H4 (cell line): ENCODE data around the gene ALOXE3. TPM values are rescaled to one million over a fixed set of nuclear protein-coding genes. Genes with fewer than 3 reads are reported as not detected.
"Not testable (repeated sequence)": the region's sequence is repeated elsewhere in the genome, so short reads cannot be mapped to it uniquely, and the experiment has no call there.

Experiments used
- DNase-seq: peaks from one replicate; pipeline ENCODE4 v3.0.0-alpha.2; 2015; ENCODE audit warnings: low spot score
- total RNA-seq: library from RNA; depleted of rRNA; stranded (reverse); fragments of >200 nt; shearing (Covaris generic); gene quantifications from 2 replicates; pipeline ENCODE4 v1.2.3, GENCODE V29; 2014

ALOXE3 gene
- total RNA-seq, 1 experiment from 2014 or later, result not detected

DNA sequence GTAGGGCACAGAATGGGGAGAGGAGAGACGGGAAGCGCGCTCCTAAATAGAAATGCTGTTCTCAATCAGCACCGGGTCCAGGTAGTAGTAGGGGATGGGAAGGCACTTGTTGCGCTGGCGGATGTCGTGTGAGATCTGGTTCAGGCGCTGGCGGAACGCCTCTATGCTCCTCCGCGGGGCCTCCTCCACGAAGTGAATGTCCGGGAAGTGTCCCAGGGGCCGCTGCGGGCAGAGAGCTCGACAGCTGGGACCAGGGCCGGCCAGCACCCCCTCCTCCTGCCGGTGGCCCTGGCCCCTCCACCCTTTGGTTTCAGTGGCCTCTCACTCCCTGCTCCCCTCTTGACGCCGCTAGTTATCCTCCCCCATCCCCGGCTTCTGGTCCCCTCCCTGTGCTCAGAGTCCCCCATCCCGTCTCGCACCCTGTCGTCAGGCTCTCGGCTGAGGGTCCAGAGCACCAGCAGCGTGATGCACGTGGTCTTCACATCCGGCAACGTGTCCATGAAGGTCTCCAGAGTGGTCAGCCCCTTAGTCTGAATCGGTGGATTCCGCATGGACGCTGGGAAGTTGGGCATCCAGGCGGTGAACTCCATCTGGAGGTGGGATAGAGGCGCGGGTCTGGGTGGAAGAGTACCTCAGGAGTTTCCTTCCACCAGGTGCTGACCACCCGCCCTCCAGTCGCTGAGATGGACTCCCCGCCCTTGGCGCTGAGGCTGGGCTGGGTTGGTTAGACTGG lies 45.4 kb downstream of the ALOXE3 start:
- no peak for DNase-seq

DNA sequence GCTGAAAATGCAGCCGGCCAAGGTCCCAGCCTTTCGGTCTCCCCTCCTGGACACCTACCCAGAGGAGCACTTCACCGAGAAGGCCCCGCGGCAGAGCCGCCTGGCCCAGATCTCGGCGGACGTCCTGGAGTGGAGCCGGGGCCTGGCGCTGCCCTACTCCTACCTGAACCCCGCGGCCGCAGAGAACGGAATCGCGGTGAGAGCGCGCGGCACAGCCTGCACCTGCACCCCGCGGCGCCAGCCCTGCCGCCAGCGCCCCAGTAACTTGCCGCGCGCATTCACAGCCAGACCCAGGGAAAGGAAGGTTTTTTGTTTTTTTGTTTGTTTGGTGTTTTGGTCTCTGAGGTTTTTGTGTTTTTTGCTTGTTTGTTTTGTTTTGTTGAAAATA lies 46.0 kb downstream of the ALOXE3 start:
- DNase-seq, result no peak

DNA sequence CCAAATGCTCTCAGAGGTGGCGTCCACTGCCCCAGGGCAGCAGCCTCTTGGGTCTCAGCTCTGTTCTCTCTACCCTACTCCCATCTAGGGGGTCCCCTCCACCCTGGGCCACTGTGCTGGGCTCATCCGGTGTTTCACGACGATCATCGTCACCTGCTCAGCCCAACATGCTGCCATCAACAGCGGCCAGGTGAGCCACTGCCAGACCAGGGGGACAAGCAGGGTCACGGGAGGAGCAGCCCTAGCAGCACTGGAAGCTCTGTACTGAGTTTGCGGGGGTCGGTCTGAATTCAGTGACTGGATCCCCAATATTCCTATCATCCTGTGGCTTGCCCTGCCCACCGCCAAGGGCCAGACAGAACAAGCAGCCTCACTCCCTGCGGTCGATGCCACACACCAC lies 46.8 kb downstream of the ALOXE3 start:
- no peak for DNase-seq

DNA sequence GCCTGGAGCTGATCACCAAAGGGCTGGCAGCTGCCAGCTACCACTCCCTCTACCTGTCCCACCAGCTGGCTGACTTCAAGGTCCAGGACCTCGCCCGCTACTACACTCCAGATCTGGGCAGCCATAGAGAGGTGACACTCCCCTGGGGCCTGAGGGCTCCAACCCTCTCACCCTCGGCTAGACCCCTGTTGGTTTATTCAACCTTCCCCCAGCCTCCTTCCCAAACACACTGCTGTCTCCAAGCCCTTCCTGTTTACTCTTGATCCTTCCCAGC lies 48.8 kb downstream of the ALOXE3 start:
- DNase-seq, result no peak

DNA sequence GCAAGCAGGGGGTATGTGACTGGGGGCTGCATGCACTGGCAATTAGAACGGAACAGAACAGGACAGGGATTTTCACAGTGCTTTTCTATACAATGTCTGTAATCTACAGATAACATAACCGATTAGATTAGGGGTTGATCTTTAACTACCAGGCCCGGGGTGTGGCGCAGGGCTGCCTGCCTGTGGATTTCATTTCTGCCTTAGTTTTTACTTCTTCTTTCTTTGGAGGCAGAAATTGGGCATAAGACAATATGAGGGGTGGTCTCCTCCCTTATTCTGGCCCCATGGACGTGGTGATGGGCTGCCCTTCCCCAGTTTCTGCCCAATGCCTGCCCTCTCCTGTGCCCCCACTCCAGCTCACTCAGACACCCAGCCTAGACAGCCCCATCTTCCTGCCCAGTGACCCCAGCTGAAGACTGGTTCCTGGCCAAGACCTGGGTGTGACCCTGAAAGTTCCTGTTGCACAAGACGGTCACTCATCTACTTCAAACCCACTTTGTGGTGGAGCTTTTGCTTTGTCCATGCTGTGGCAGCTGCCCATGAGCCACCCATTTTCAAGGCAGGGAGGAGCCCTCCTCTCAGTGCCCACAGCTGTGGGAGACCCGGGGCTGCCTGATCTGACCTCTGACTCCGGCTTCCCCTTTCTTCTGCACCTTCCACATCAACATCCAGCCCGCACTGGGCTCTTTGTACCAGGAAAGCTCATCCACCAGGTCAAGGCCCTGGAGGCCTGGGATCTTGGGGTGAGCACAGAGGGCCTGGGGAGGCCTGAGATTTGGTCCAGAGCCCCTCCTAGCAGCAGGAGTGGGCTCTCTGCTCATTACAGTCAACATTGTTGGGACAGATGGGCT lies 49.4 kb downstream of the ALOXE3 start:
- DNase-seq, result no peak

DNA sequence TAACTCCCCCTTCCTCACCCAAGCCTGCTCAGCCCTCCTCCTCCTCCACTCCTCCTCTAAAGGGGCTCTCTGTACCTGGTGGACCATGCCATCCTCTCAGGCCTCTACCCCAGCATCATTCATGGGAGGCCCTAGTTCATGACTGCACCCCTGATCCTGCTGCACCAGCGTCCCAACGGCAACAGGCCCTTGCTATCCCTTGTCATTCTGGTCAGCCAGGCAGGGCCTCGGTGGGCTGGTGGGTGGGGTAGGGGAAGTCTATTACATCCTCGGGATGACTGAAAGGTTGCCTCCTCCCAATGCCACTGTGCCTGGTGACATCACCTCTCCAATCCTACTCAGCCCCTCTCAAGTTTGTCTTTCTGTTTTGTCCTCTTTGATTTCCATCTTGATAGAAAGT lies 50.5 kb downstream of the ALOXE3 start:
- no peak for DNase-seq

DNA sequence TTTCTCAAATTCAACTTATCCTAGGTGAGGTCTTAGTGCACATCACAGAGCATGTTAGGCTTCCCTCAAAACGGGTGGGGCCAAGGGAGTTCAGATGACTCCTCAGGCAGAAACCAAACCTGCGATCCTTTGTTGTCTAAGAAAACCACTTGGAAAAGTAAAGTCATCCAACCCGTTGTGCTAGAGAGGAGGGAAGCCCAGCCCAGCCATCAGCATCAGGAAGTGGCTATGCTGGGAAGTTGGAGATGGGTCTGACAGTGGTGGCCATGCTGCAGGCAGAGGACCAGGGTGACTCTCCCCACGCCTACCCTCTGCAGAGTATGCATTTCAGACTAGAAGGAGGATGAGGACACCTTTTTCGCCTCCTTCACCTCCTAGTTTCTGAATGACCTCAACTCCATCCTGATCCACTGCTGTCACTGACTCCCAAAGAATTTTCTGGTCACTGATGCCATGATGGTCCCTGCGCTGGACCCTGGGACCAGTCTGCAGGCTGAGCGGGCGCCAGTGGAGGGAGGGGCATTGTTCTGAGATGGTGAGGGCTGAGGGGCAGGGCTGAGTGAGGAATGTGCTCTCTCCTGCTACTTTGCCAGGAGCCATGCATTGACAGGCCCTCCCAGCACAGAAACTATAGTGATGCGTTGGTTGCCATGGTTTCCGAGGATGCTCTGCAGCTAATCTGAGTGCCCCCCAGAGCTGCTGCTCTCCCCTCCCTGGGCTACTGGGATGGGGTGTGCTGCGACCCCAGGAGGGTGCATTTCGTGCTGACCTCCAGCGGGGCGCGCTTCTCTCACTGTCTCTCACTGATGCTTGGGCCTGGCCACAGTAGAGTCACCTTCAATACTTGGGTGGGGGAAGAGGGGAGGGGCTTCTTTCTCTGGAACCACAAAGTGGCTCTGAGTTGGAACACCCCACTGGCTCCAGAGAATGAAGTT lies 51.2 kb downstream of the ALOXE3 start:
- no peak for DNase-seq

DNA sequence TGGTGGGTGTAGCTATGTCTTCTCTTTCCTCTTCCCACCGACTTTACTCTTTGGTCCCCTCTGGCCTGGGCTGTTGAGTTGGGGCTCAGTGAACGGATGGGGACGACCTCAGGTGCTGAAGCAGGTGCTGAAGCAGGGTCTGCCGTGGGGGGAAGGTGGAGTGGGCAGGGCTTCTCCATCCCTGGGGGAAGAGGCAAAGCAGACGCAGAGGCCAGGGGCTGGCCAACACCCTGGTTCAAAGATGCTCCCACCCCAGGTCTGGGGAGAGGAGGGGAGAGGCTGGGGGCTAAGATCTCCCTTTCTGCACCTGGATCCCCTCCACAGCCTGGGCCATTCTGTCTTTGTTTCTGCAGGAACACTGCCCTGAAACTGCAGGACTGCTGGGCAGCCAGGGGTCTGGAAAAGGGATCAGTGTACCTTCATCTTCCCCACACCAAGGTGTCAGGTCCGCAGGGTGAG lies 53.7 kb downstream of the ALOXE3 start:
- DNase-seq, result no peak

DNA sequence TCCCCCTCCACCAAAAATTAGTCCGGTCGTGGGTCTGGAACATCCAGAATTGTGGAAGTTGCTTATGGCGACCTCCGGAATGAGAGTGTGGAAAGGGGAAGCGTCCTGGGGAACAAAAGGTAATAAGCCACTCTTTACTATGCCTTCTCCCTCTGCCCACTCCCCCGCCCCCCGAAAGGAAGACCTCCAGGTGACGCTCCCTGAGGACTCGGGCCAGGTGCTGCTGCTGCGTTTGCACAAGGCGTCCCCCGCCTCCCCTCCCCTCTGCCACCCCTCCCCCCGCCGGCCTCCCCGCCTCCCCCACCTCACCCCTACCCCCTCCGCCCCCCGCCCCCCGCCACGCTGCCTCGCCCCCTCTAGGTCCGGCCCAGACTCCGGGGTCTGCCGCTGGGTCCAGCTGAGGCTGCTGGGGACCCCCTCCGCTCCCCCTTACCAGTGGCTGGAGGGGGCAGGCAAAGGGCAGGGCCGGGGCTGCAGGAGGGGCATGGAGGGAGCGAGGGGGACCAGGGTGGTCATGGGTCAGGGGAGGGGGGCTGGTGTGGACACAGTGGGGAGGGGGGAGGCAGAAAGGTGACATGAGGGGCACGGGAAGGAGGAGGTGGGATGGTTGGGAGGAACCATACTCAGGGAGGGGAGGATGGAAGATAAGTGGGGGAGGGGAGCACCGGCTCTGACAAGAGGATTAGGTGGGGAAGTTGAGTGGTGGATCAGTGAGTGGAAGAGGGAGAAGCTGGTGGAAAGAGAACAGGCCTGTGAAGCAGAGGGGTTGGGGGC lies 54.4 kb downstream of the ALOXE3 start:
- no peak for DNase-seq

DNA sequence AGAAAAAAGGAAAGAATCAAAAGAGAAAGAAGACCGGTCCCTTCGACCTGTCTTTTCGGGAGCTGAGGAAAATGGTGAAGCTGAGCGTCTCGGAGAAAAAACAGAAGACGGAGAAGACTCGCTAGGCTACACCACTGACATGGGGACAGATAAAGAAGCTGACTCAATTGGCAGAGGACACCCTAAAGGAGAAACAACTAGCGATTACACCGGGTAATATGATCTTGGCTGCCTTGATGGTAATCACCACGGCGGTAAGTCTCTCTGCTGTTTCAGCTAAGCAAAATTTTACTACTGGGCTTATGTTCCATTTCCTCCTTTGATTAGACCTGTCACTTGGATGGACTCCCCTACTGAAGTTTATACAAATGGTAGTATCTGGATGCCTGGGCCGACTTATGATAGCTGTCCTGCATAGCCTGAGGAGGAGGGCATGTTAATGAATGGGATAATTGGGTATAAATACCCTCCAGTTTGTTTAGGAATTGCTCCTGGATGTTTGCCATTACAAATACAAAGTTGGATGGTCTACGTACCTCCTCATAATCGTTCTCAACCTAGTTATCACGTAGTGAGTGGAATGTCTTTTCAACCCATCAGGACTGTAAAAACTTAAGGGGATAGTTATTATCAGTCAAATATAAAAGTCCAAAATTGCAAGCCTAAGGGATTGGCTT lies 55.4 kb downstream of the ALOXE3 start:
- no peak for DNase-seq

DNA sequence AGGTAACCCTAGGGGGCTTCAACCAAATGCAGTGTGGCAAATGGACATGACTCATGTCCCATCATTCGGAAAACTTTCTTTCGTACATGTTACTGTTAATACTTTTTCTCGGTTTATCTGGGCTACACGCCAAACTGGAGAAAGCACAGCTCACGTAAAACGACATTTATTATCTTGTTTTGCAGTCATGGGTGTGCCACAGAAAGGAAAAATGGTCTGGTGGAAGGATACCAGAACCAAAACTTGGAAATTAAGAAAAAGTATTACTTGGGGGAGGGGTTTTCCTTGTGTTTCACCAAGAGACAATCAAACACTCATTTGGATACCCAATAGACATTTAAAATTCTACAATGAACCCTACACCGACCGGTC lies 55.9 kb downstream of the ALOXE3 start:
- no peak for DNase-seq

DNA sequence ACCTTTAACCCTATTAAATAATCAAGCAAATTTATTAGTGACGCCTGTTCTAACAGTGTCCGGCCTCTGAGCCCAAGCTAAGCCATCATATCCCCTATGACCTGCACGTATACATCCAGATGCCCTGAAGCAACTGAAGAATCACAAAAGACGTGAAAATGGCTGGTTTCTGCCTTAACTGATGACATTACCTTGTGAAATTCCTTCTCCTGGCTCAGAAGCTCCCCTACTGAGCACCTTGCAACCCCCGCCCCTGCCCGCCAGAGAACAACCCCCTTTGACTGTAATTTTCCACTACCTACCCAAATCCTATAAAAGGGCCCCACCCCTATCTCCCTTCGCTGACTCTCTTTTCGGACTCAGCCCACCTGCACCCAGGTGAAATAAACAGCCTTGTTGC lies 56.5 kb downstream of the ALOXE3 start:
- not testable (repeated sequence) for DNase-seq

DNA sequence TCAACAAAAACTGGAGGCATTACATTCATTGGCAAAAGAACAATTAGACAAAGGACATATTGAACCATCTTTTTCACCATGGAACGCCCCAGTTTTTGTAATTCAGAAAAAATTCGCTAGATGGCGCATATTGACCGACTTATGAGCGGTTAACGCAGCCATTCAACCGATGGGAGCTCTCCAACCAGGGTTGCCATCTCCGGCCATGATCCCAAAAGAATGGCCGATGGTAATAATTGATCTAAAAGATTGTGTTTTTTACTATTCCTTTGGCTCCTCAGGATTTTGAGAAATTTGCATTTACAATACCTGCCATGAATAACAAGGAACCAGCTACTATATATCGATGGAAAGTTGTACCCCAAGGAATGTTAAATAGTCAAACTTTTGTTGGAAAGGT lies 58.0 kb downstream of the ALOXE3 start:
- DNase-seq, result no peak

DNA sequence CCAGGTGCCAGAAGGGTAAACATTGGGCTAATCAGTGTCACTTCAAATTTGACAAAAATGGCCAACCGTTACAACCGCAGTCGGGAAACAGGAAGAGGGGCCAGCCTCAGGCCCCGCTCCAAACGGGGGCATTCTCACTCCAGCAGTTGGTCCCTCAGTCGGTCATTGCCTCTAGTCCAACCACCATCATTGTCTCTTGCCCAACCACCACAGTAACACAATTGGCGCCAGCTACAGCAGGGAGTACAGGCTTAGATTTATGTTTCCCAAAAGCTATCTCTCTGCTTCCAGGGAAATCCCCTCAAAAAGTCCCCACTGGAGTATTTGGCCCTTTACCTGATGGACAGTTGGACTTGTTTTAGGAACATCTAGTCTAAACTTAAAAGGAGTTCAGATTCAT lies 59.2 kb downstream of the ALOXE3 start:
- DNase-seq, result no peak

DNA sequence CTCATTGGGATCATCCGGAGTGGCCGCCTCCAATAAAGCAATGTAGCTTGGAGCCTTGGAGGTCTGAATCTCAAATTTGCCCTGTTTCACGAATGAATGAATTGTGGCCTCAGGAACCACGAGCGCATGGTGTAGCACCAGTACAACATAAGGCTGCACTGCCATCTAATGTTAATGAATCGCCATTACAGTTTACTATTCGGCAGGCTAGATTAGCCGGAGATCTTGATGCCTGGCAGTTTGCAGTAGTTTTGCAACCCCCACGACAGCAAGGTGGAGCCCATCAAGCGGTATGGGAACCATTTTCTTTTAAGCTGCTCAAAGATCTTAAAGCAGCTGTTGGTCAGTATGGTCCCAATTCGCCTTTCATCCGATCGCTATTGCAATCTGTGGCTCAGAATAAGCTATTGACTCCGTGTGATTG lies 60.6 kb downstream of the ALOXE3 start:
- DNase-seq, result peak; percentile 73

DNA sequence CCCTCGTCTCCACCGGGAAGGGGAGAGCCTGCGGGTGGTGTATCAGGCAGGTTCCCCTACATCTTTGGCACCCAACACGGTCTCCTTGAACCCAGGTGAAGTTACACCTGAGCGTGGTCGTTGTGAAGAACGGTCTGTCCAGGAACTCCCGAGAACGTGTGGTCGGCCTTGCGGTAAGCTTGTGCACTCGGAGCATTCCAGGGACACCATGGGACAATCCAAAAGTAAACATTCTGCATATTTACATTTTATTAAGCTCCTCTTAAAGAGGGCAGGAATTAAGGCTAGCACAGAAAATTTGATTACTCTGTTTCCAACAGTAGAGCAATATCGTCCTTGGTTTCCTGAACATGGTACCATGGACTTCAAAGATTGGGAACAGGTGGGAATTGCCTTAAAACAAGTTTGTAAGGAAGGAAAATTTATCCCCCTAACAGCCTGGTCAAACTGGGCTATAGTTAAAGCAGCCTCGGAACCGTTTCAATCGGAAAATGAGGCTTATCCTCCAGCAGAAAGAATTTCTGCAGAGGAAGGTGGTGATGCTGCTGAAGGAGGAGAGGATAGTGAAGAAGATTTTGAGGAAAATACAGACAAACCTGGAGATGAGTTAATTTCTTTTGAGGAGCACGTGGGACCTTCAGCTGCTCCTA lies 61.2 kb downstream of the ALOXE3 start:
- no peak for DNase-seq

DNA sequence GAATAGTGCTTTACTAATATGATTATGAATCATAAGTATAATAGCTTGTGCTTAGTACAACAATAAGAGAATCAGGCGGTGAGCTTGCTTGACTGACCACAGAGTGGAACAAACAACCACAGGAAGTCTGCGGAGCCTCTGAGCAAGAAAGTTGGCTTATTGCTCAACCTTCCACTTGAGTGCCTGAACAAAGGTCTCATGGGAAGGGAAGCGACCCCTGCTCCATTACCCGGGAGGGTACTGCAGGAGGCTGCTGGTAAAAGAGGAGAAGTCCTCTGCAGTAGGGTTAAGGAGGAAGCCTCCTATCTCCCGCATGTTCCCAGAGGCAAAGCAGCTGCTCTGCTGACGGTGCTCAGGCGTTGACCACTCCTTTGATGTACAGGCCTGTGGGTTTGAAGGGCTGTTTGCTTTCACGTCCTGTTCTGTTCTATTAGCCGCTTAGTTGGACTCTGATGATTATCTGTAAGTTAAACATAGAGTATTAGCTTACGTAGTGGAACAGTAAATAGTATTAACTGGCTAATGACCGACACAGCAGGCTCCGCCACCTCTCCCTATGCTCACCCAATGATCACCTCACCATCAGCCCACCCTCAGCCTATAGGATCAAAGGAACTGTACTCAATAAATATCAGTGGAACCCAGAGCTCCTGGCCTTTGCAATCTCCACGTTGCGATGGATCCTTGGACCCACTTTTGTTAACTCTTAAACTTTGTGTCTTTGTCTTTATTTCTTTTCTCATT lies 61.9 kb downstream of the ALOXE3 start:
- peak; percentile 65 for DNase-seq

DNA sequence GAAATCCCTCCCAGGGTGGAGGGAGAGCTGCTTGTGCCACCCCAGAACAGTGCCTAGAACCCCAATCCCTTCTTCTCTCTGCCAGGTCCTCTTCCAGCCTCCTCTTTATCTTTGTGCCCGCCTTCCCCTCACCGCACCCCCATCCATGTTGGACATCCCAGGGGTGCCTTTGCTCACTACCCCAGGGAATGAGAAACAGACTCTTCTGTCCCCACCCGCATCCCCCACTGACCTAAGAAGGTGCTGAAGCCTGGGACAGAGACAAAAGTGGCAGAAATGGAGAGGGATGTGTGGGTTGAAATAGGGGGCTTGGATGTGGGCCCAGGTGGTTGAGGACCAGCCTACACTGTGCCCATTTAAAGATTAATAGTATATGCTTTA lies 62.5 kb downstream of the ALOXE3 start:
- no peak for DNase-seq

DNA sequence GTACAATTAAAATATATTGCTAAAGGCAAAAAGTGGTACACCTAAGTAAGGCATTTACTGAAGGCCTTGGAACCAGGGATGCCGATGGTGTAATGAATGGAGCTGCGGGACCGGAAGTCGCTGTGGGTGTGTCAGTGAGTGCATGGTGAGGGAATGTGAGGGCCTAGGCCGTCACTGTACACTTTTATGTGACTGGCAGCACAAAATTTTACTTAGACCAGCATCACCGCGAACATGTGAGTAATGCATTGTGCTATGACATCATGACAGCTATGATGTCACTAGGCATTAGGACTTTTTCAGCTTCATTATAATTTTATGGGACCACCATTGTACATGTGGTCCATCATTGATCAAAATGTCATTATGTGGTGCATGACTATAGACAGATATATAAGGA lies 64.7 kb downstream of the ALOXE3 start:
- DNase-seq, result no peak
